HEK293T (cell line): ENCODE results near the gene CHRNA1.

Experiments used
- ARNT ChIP-seq: fragments of 450-650 bp; IDR thresholded peaks from 2 replicates; pipeline ENCODE4 v1.6.1; 2017; ENCODE audit warnings: mild to moderate bottlenecking
- BHLHE40 ChIP-seq: fragments of 450-650 bp; IDR thresholded peaks from 2 replicates; pipeline ENCODE4 v1.6.1; 2016; ENCODE audit warnings: mild to moderate bottlenecking, moderate library complexity, borderline replicate concordance
- ELF4 ChIP-seq: fragments of 450-650 bp; IDR thresholded peaks from 2 replicates; pipeline ENCODE4 v1.6.1; 2017; ENCODE audit warnings: antibody characterized with exemption
- FOXA1 ChIP-seq: fragments of 450-650 bp; IDR thresholded peaks from 2 replicates; pipeline ENCODE4 v1.6.1; 2016; ENCODE audit warnings: mild to moderate bottlenecking
- FOXK2 ChIP-seq: fragments of 450-650 bp; IDR thresholded peaks from 2 replicates; pipeline ENCODE4 v1.6.1; 2016; ENCODE audit warnings: mild to moderate bottlenecking
- FOXM1 ChIP-seq: fragments of 450-650 bp; IDR thresholded peaks from 2 replicates; pipeline ENCODE4 v1.6.1; 2017; ENCODE audit warnings: mild to moderate bottlenecking, borderline replicate concordance
- L3MBTL2 ChIP-seq: fragments of 450-650 bp; conservative IDR thresholded peaks from 2 replicates; pipeline ENCODE4 v1.6.1; 2016; ENCODE audit warnings: mild to moderate bottlenecking
- LEF1 ChIP-seq: fragments of 450-650 bp; IDR thresholded peaks from 2 replicates; pipeline ENCODE4 v1.6.1; 2017; ENCODE audit warnings: mild to moderate bottlenecking, borderline replicate concordance
- NFRKB ChIP-seq: fragments of 450-650 bp; IDR thresholded peaks from 2 replicates; pipeline ENCODE4 v1.6.1; 2016; ENCODE audit warnings: mild to moderate bottlenecking, moderate library complexity
- SP1 ChIP-seq: fragments of 450-650 bp; IDR thresholded peaks from 2 replicates; pipeline ENCODE4 v1.6.1; 2017
- SUZ12 ChIP-seq: fragments of 450-650 bp; IDR thresholded peaks from 2 replicates; pipeline ENCODE4 v1.6.1; 2016; ENCODE audit warnings: mild to moderate bottlenecking
- ZNF384 ChIP-seq: fragments of 450-650 bp; IDR thresholded peaks from 2 replicates; pipeline ENCODE4 v1.6.1; 2016

- no peak for TF ChIP-seq BHLHE40
- no peak for TF ChIP-seq SP1
- no peak for TF ChIP-seq FOXK2
- no peak for TF ChIP-seq ZNF384
- TF ChIP-seq FOXM1 = no peak
- no peak for TF ChIP-seq ARNT
- TF ChIP-seq NFRKB = no peak
- no peak for TF ChIP-seq SUZ12
- TF ChIP-seq FOXA1 = no peak
- no peak for TF ChIP-seq LEF1
- no peak for TF ChIP-seq L3MBTL2
- TF ChIP-seq ELF4 = no peak
Observed at GRCh38 chr2:174777347-174778084, 13.2 kb upstream of the CHRNA1 start.
